ENCODE measurements around the gene FUBP1.
"Not testable (repeated sequence)": the region's sequence is repeated elsewhere in the genome, so short reads cannot be mapped to it uniquely, and the experiment has no call there.

The FUBP1 gene

GRCh38 chr1:77987919-77988318 lies 9.0 kb upstream of the FUBP1 start:
- no peak for DNase-seq

GRCh38 chr1:77986810-77987209 lies 7.9 kb upstream of the FUBP1 start:
- DNase-seq = no peak

- no peak for DNase-seq
These were observed 5.8 kb upstream of the FUBP1 start for GRCh38 chr1:77984629-77985028.

GRCh38 chr1:77983997-77984355 lies 5.1 kb upstream of the FUBP1 start:
- no peak for DNase-seq

GRCh38 chr1:77983352-77983996 lies 4.6 kb upstream of the FUBP1 start:
- not testable (repeated sequence) for DNase-seq

- DNase-seq = peak; percentile 90 to 92
These were observed 441 bp downstream of the FUBP1 start for GRCh38 chr1:77978293-77978968.

- DNase-seq = no peak
These were observed 931 bp downstream of the FUBP1 start for GRCh38 chr1:77977989-77978292.

GRCh38 chr1:77976433-77977076 lies 2.3 kb downstream of the FUBP1 start:
- peak in 1 of 2 experiments; percentile 43 for DNase-seq

- DNase-seq = no peak
These were observed 3.0 kb downstream of the FUBP1 start for GRCh38 chr1:77975907-77976306.

- no peak for DNase-seq
These were observed 3.5 kb downstream of the FUBP1 start for GRCh38 chr1:77975386-77975785.

GRCh38 chr1:77972080-77972479 lies 6.8 kb downstream of the FUBP1 start:
- no peak for DNase-seq

- DNase-seq = no peak
These were observed 8.7 kb downstream of the FUBP1 start for GRCh38 chr1:77970192-77970591.

- DNase-seq = no peak
These were observed 12.6 kb downstream of the FUBP1 start for GRCh38 chr1:77966291-77966690.

GRCh38 chr1:77961392-77961791 lies 17.5 kb downstream of the FUBP1 start:
- DNase-seq = no peak

- no peak for DNase-seq
These were observed 20.0 kb downstream of the FUBP1 start for GRCh38 chr1:77958850-77959249.

- no peak for DNase-seq
These were observed 20.5 kb downstream of the FUBP1 start for GRCh38 chr1:77958391-77958790.

- no peak for DNase-seq
These were observed 22.4 kb downstream of the FUBP1 start for GRCh38 chr1:77956464-77956863.

GRCh38 chr1:77955709-77956108 lies 23.2 kb downstream of the FUBP1 start:
- DNase-seq = no peak

- DNase-seq = no peak
These were observed 24.4 kb downstream of the FUBP1 start for GRCh38 chr1:77954521-77954920.

GRCh38 chr1:77953907-77954306 lies 25.0 kb downstream of the FUBP1 start:
- no peak for DNase-seq

GRCh38 chr1:77951328-77951727 lies 27.5 kb downstream of the FUBP1 start:
- no peak for DNase-seq

- DNase-seq = peak; percentile 38 to 47
These were observed 28.0 kb downstream of the FUBP1 start for GRCh38 chr1:77950873-77951272.

GRCh38 chr1:77948841-77949424 lies 29.9 kb downstream of the FUBP1 start:
- no peak for DNase-seq

- DNase-seq = no peak
These were observed 33.5 kb downstream of the FUBP1 start for GRCh38 chr1:77945345-77945744.

All from Kasumi-1 (cell line).